Activated T-cell treated with anti-CD3 and anti-CD28 coated beads, Interleukin-2, amount 50 U/mL, for 24 hours (primary cell): ENCODE measurements around the gene BRD2.

Experiments used
- DNase-seq: peaks from one replicate; pipeline ENCODE4 v3.0.0-alpha.2; 2020
- H3K27ac Mint-ChIP-seq: 2 replicates; pipeline ENCODE4 v1.8.0; 2020; ENCODE audit warnings: mild to moderate bottlenecking, mixed read lengths
- H3K27me3 Mint-ChIP-seq: 2 replicates; pipeline ENCODE4 v1.8.0; 2020; ENCODE audit warnings: mixed read lengths
- H3K36me3 Mint-ChIP-seq: 2 replicates; pipeline ENCODE4 v1.8.0; 2020; ENCODE audit warnings: low read depth, mixed read lengths
- H3K4me1 Mint-ChIP-seq: 2 replicates; pipeline ENCODE4 v1.8.0; 2020; ENCODE audit warnings: low read depth, mixed read lengths
- H3K4me3 Mint-ChIP-seq: 2 replicates; pipeline ENCODE4 v1.8.0; 2020; ENCODE audit warnings: mild to moderate bottlenecking, moderate library complexity, mixed read lengths
- H3K9me3 Mint-ChIP-seq: 2 replicates; pipeline ENCODE4 v1.8.0; 2020; ENCODE audit warnings: mixed read lengths

BRD2 gene

DNA sequence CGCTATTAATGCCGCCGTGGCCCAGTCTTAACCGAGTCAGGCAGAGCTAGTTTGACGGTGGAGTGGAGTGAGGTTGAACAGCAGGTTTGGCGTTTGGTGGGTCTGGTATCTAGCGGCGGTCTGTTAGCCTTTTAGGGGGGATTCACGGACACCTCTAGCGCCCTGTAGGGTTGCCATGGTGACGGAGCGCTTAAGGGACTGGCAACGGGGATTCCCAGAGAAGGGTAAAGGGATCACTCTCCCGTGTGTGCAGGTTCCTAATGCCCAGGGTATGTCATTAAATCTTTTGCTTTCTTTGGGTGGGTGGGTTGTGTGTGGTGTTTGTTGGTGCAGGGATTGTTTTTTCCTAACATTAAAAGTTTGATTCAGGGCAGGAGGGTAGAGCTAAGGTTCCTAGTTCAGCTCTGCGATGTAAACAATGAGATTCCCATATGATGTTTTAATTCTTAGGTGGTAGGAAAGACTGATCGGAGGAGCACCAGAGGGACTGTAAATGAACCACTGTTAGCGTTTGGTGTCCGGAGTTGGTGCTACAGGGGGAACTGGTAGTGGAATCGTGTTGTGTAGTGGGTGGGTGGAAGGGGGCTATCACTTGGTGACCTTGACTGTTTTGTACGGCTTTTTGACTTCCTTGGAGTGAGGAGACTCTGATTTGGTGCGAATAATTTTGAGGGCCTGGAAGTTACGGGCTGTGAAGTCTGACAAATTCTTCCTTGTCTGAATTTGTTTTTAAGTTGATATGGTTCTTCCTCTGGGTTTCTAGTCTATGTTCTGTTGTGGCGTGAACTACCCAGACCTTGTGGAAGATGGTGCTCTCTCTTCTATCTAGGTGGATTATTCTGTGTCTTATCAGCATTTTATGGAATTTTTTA is 5.0 kb downstream of the BRD2 start:
- Mint-ChIP-seq H3K36me3 (peaks cover 94% of the 10 kb centered on the region), H3K9me3 (no peaks in the 10 kb centered on the region), H3K4me1 (peaks cover 33% of the 10 kb centered on the region), H3K27me3 (no peaks in the 10 kb centered on the region), H3K27ac (peak overlapping the region; percentile 100), H3K4me3 (peak overlapping the region; percentile 92)
- peak; percentile 68 for DNase-seq

DNA sequence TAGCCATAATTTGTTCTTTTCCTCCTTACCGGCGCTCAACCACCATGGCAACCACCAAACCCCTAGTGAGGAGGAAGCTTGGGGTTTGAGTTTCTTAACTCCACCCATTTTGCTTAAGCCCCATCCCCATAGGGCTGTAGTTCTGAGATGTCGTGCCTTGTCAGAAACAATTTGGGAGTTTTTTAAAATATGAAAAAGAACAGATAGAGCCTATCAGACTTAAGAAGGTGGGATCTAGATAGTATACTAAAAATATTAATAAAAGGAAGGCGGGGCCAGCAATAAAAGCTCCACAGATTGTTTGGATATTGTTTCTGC is 5.6 kb downstream of the BRD2 start:
- H3K27ac Mint-ChIP-seq, result peak overlapping the region; percentile 100
- no peak for DNase-seq
- H3K27me3 Mint-ChIP-seq, result no peaks in the 10 kb centered on the region
- H3K36me3 Mint-ChIP-seq, result peaks cover 98% of the 10 kb centered on the region
- H3K9me3 Mint-ChIP-seq, result no peaks in the 10 kb centered on the region
- H3K4me1 Mint-ChIP-seq, result peaks cover 38% of the 10 kb centered on the region
- peak overlapping the region; percentile 92 for H3K4me3 Mint-ChIP-seq

DNA sequence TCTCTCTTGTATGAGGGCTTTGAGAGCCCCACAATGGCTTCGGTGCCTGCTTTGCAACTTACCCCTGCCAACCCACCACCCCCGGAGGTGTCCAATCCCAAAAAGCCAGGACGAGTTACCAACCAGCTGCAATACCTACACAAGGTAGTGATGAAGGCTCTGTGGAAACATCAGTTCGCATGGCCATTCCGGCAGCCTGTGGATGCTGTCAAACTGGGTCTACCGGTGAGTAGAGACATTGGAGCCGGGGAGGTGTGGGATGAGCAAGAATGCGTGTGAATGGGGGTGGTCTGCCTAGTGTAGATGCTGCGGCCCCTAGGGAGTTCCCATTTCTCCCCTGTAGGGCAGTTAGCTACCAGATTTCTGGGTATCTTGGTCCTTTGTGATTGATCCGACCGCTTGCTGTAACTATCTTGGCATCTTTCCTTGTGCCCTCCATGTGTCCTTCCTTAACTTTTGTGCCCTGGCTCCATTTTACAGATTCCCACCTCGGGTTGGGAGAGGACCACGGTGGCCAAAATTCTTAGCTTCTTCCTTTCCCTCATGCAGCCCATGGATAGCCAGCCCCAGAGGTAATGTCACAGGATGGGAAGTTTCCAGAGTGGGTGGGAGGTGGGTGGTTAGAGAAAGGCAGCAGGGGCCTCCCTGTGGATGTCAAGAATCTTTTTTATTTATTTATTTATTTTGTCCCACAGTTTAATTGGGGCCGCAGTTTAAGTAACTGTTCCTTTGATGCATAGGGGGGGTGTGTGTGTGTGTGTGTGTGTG is 6.3 kb downstream of the BRD2 start:
- DNase-seq, result peak; percentile 47
- Mint-ChIP-seq H3K27me3 (no peaks in the 10 kb centered on the region), H3K4me3 (peak overlapping the region; percentile 92), H3K9me3 (no peaks in the 10 kb centered on the region), H3K36me3 (peaks cover 98% of the 10 kb centered on the region), H3K27ac (peak overlapping the region; percentile 100), H3K4me1 (peaks cover 46% of the 10 kb centered on the region)

DNA sequence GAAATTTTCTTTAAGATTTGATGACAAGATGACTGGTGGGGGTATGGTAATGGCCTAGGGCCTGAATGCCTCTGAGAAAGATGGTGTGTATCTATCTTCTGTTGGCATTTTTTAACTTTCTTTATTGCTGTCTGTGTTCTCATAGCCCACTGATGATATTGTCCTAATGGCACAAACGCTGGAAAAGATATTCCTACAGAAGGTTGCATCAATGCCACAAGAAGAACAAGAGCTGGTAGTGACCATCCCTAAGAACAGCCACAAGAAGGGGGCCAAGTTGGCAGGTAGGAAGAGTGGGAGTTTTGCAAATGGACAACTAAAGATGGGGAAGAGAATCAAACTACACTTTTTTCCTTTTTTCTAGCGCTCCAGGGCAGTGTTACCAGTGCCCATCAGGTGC is 7.5 kb downstream of the BRD2 start:
- Mint-ChIP-seq H3K4me1 (peaks cover 56% of the 10 kb centered on the region), H3K27ac (peak overlapping the region; percentile 100), H3K36me3 (peaks cover 100% of the 10 kb centered on the region), H3K9me3 (no peaks in the 10 kb centered on the region), H3K4me3 (peak overlapping the region; percentile 92), H3K27me3 (no peaks in the 10 kb centered on the region)
- DNase-seq, result no peak

DNA sequence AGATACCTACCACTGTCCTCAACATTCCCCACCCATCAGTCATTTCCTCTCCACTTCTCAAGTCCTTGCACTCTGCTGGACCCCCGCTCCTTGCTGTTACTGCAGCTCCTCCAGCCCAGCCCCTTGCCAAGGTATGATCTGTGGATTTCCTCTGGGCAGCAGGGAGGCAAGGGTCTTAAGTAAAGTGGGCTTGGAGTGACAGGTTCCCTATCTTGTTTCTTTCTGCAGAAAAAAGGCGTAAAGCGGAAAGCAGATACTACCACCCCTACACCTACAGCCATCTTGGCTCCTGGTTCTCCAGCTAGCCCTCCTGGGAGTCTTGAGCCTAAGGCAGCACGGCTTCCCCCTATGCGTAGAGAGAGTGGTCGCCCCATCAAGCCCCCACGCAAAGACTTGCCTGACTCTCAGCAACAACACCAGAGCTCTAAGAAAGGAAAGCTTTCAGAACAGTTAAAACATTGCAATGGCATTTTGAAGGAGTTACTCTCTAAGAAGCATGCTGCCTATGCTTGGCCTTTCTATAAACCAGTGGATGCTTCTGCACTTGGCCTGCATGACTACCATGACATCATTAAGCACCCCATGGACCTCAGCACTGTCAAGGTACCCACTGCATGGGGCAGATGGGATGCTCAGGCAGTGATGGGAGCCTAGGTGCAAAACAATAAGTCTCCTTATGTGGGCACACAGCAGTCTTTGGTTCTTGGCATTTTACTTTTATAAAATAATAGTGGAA is 8.1 kb downstream of the BRD2 start:
- Mint-ChIP-seq H3K9me3 (no peaks in the 10 kb centered on the region), H3K4me1 (peaks cover 58% of the 10 kb centered on the region), H3K4me3 (peak overlapping the region; percentile 92), H3K27me3 (no peaks in the 10 kb centered on the region), H3K36me3 (peaks cover 100% of the 10 kb centered on the region), H3K27ac (peak overlapping the region; percentile 100)
- DNase-seq, result no peak

DNA sequence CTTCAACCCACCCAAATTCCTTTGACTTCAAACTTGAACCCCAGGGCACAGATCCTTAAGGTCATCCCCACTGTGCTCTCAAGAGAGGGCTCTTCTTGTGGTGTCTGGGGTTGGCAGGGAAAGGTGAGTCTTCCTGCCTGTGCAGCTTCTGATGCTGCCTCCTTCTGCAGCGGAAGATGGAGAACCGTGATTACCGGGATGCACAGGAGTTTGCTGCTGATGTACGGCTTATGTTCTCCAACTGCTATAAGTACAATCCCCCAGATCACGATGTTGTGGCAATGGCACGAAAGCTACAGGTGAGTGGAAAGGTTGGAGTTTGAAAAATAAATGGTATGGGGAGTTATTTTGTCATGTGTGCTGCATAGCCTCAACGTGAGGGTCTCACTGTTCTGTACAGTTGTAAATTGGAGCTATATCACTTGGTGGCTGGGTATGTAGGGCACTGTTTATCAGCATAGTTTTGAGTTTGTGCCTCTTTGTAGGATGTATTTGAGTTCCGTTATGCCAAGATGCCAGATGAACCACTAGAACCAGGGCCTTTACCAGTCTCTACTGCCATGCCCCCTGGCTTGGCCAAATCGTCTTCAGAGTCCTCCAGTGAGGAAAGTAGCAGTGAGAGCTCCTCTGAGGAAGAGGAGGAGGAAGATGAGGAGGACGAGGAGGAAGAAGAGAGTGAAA is 9.0 kb downstream of the BRD2 start:
- H3K4me3 Mint-ChIP-seq, result peak overlapping the region; percentile 92
- peak overlapping the region; percentile 100 for H3K27ac Mint-ChIP-seq
- H3K36me3 Mint-ChIP-seq, result peaks cover 100% of the 10 kb centered on the region
- H3K4me1 Mint-ChIP-seq, result peaks cover 63% of the 10 kb centered on the region
- no peaks in the 10 kb centered on the region for H3K27me3 Mint-ChIP-seq
- no peak for DNase-seq
- H3K9me3 Mint-ChIP-seq, result no peaks in the 10 kb centered on the region

DNA sequence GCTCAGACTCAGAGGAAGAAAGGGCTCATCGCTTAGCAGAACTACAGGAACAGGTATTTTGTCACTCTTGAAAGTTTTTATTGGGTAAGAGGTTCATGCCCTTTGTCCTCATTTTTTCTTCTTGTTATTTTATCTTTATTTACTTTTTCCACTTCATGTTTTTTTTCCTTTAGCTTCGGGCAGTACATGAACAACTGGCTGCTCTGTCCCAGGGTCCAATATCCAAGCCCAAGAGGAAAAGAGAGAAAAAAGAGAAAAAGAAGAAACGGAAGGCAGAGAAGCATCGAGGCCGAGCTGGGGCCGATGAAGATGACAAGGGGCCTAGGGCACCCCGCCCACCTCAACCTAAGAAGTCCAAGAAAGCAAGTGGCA is 9.5 kb downstream of the BRD2 start:
- no peak for DNase-seq
- peak overlapping the region; percentile 92 for H3K4me3 Mint-ChIP-seq
- peaks cover 100% of the 10 kb centered on the region for H3K36me3 Mint-ChIP-seq
- H3K27me3 Mint-ChIP-seq, result no peaks in the 10 kb centered on the region
- H3K4me1 Mint-ChIP-seq, result peaks cover 67% of the 10 kb centered on the region
- peak overlapping the region; percentile 100 for H3K27ac Mint-ChIP-seq
- H3K9me3 Mint-ChIP-seq, result no peaks in the 10 kb centered on the region

DNA sequence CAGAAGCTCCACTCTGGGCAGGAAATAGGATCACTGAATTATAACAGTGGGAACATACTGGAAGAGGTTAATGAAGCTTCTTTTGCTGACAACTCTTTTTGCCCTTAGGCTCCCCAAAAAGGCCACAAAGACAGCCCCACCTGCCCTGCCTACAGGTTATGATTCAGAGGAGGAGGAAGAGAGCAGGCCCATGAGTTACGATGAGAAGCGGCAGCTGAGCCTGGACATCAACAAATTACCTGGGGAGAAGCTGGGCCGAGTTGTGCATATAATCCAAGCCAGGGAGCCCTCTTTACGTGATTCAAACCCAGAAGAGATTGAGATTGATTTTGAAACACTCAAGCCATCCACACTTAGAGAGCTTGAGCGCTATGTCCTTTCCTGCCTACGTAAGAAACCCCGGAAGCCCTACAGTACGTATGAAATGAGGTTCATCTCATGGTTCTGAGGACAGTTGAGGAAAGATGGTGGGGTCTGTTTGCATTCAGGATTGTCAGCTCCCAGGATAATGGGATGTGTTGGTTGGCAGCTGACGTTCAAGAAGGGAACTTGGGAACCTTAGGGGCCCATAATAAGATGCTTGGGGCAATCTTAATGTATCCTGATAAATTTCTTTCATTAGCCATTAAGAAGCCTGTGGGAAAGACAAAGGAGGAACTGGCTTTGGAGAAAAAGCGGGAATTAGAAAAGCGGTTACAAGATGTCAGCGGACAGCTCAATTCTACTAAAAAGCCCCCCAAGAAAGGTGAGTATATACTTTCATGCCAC is 11.5 kb downstream of the BRD2 start:
- no peaks in the 10 kb centered on the region for H3K9me3 Mint-ChIP-seq
- H3K27ac Mint-ChIP-seq, result peak overlapping the region; percentile 100
- H3K4me1 Mint-ChIP-seq, result peaks cover 85% of the 10 kb centered on the region
- no peak for DNase-seq
- peak overlapping the region; percentile 16 for H3K4me3 Mint-ChIP-seq
- H3K27me3 Mint-ChIP-seq, result no peaks in the 10 kb centered on the region
- H3K36me3 Mint-ChIP-seq, result peaks cover 82% of the 10 kb centered on the region

DNA sequence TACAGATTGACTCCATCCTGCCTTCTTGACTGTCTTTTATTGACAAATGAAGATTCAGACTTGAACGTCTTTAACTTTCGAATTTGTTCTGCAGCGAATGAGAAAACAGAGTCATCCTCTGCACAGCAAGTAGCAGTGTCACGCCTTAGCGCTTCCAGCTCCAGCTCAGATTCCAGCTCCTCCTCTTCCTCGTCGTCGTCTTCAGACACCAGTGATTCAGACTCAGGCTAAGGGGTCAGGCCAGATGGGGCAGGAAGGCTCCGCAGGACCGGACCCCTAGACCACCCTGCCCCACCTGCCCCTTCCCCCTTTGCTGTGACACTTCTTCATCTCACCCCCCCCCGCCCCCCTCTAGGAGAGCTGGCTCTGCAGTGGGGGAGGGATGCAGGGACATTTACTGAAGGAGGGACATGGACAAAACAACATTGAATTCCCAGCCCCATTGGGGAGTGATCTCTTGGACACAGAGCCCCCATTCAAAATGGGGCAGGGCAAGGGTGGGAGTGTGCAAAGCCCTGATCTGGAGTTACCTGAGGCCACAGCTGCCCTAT is 12.2 kb downstream of the BRD2 start:
- H3K36me3 Mint-ChIP-seq, result peaks cover 76% of the 10 kb centered on the region

DNA sequence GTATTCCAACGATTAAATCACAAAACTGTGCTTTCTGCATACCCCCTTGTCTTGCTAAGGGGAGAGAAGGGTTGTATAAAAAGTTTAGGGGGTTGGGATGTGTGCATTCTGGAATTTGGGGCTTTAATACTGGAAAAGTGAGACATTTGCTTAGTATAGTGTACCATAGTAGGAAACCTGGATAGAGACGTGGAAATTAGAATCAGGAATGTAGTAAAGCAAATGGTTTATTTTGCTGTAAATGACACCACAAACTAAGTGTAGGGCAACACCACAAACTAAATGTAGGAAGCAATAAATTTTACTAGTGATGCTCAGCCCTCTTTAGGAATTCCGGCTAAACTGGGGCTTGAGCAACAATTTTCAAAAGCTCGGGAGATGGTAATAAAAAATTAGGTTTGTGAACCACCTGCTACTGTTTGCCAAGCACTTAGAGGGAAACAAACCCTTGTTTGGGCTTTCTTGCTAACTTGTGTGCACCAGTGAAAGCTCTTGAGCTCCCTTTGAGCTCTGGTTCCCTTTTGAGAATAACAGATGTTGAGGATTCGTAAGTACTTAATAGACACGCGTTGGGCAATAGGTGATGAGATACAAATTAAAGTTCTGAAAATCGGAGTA is 13.8 kb downstream of the BRD2 start:
- H3K4me1 Mint-ChIP-seq, result peaks cover 66% of the 10 kb centered on the region
- H3K36me3 Mint-ChIP-seq, result peaks cover 59% of the 10 kb centered on the region
- no peaks in the 10 kb centered on the region for H3K9me3 Mint-ChIP-seq
- peak overlapping the region; percentile 68 for H3K27ac Mint-ChIP-seq
- no peak overlapping the region for H3K4me3 Mint-ChIP-seq
- no peak for DNase-seq
- H3K27me3 Mint-ChIP-seq, result no peaks in the 10 kb centered on the region

More for the DNA sequence above, 12.2 kb downstream of the BRD2 start:
- Mint-ChIP-seq H3K4me3 (peak overlapping the region; percentile 14), H3K4me1 (peaks cover 82% of the 10 kb centered on the region), H3K27ac (peak overlapping the region; percentile 100), H3K27me3 (no peaks in the 10 kb centered on the region), H3K9me3 (no peaks in the 10 kb centered on the region)
- DNase-seq, result no peak

DNA sequence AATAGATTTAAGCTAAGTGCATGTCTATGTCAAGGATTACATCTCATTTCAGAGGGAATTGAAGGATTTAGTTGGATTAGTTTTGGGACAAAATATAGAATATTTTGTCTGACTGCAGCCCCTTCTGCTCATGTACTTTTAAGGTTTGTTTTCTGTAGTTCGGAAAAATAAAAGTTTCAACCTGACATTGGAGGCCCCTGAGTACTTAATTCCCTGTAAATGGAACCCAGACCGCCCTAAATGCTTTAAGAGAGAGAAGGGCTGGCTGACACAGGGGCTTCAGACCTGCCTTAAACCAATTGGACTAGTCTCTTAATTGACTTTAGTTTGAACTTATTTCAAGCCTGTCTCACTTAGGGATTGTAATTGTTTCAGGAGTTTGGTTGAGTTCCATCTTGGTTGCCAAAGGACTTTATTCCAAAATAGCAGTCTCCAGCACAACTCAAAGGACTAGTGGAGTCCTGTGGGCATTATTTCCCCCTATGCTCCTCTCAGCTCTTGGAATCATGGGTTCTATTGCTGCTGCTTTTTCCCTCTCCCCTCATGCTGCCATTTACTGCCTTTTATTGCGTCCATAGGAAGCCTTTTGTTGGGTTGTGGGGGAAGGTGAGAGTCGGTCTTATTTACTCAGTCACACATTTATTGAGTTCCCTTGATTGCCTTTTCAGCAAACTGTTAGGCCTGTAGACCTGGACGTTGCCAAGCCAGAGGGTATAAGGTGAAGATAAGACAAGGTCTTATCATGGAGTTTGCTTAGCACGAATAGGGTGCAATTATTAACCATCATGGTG is 14.5 kb downstream of the BRD2 start:
- no peak overlapping the region for H3K4me3 Mint-ChIP-seq
- peak overlapping the region; percentile 68 for H3K27ac Mint-ChIP-seq
- no peaks in the 10 kb centered on the region for H3K27me3 Mint-ChIP-seq
- no peaks in the 10 kb centered on the region for H3K9me3 Mint-ChIP-seq
- H3K36me3 Mint-ChIP-seq, result peaks cover 52% of the 10 kb centered on the region
- no peak for DNase-seq
- H3K4me1 Mint-ChIP-seq, result peaks cover 59% of the 10 kb centered on the region

DNA sequence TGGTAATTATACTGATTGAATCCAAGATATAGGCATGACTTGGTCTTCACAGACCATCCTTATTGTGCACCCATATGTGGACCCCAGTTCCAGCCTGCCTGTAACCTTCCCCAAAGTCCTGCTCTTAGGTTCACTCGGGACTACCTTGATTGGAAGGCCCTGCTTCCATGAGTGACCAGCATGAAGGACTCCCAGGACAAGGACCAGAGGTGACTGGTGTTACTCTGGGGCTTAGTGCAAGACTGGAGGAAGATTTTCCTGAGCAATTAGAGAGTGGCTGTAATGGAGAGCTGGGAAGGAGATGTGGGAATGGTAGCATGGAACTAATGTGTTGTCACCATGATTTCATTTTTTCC is 15.1 kb downstream of the BRD2 start:
- no peak for DNase-seq
- H3K4me1 Mint-ChIP-seq, result peaks cover 53% of the 10 kb centered on the region
- H3K27me3 Mint-ChIP-seq, result no peaks in the 10 kb centered on the region
- no peaks in the 10 kb centered on the region for H3K9me3 Mint-ChIP-seq
- H3K27ac Mint-ChIP-seq, result peak overlapping the region; percentile 68
- peaks cover 46% of the 10 kb centered on the region for H3K36me3 Mint-ChIP-seq
- no peak overlapping the region for H3K4me3 Mint-ChIP-seq
